Liver (tissue), 9 donors: ENCODE measurements around the gene COQ2. TPM values are rescaled to one million over a fixed set of nuclear protein-coding genes. Genes with fewer than 3 reads are reported as not detected.

Experiments used
- DNase-seq: peaks from one replicate; pipeline ENCODE4 v3.0.0-alpha.2; 2017; ENCODE audit warnings: low spot score
- H3K27ac ChIP-seq, 2 donors: one replicate each; pipeline ENCODE4 v1.7.0; 2013; ENCODE audit warnings: inconsistent platforms in 2 of 2, low read length in 2 of 2, control low read depth in 1 of 2, low read depth in 1 of 2, mild to moderate bottlenecking in 1 of 2
- H3K27me3 ChIP-seq, 4 donors: one replicate each; pipeline versions ENCODE4 v1.6.1 to v1.7.0; 2013; ENCODE audit warnings: low read length in 3 of 4, inconsistent platforms in 1 of 4, mild to moderate bottlenecking in 1 of 4, moderate library complexity in 1 of 4; ENCODE audit not compliant: control insufficient read depth in 4 of 4, insufficient read depth in 4 of 4
- H3K36me3 ChIP-seq, 4 donors: one replicate each; pipeline versions ENCODE4 v1.6.1 to v1.7.0; 2013; ENCODE audit warnings: low read length in 3 of 4, mild to moderate bottlenecking in 3 of 4, low read depth in 1 of 4, moderate library complexity in 1 of 4; ENCODE audit not compliant: control insufficient read depth in 4 of 4, insufficient read depth in 3 of 4
- H3K4me1 ChIP-seq, 4 donors: one replicate each; pipeline versions ENCODE4 v1.6.1 to v1.7.0; 2013; ENCODE audit warnings: low read length in 3 of 4, mild to moderate bottlenecking in 3 of 4, moderate library complexity in 1 of 4; ENCODE audit not compliant: control insufficient read depth in 4 of 4, insufficient read depth in 4 of 4
- H3K4me3 ChIP-seq, 3 donors: one replicate each; pipeline versions ENCODE4 v1.6.1 to v1.7.0; 2013; ENCODE audit warnings: low read length in 3 of 3, control low read depth in 1 of 3, low read depth in 1 of 3, mild to moderate bottlenecking in 1 of 3
- H3K9ac ChIP-seq, 2 donors: one replicate each; pipeline ENCODE4 v1.7.0; 2013; ENCODE audit warnings: low read length in 2 of 2, mild to moderate bottlenecking in 2 of 2, moderate library complexity in 2 of 2, control low read depth in 1 of 2, low read depth in 1 of 2
- H3K9me3 ChIP-seq, 4 donors: one replicate each; pipeline versions ENCODE4 v1.6.1 to v1.7.0; 2013; ENCODE audit warnings: low read length in 3 of 4; ENCODE audit not compliant: control insufficient read depth in 4 of 4
- CTCF ChIP-seq: fragments of 150-350 bp; IDR thresholded peaks from 2 replicates; pipeline ENCODE4 v1.5.1; 2017; ENCODE audit warnings: improper control_type of control experiment, low read depth, low read length; ENCODE audit not compliant: missing input control
- FOXA1 ChIP-seq: IDR thresholded peaks from 2 replicates; pipeline ENCODE4 v1.6.1; 2016; ENCODE audit warnings: antibody characterized with exemption
- FOXA2 ChIP-seq: IDR thresholded peaks from 2 replicates; pipeline ENCODE4 v1.6.1; 2016; ENCODE audit warnings: antibody characterized with exemption
- GABPA ChIP-seq, 2 donors: IDR thresholded peaks in 1 of 2; conservative IDR thresholded peaks in 1 of 2; 2 replicates each; pipeline ENCODE4 v1.6.1; 2016; ENCODE audit warnings: antibody characterized with exemption in 2 of 2, mild to moderate bottlenecking in 1 of 2, moderate library complexity in 1 of 2
- HNF4A ChIP-seq, 2 donors: conservative IDR thresholded peaks; 2 replicates each; pipeline ENCODE4 v1.6.1; 2016; ENCODE audit warnings: antibody characterized with exemption in 2 of 2, mild to moderate bottlenecking in 2 of 2
- JUND ChIP-seq, 2 donors: IDR thresholded peaks; 2 replicates each; pipeline ENCODE4 v1.6.1; 2016; ENCODE audit warnings: antibody characterized with exemption in 2 of 2
- NR2F2 ChIP-seq: IDR thresholded peaks from 2 replicates; pipeline ENCODE4 v1.6.1; 2016; ENCODE audit warnings: antibody characterized with exemption
- RAD21 ChIP-seq, 2 donors: IDR thresholded peaks; 2 replicates each; pipeline ENCODE4 v1.6.1; 2016; ENCODE audit warnings: antibody characterized with exemption in 2 of 2, mild to moderate bottlenecking in 2 of 2
- RXRA ChIP-seq, 2 donors: IDR thresholded peaks; 2 replicates each; pipeline ENCODE4 v1.6.1; 2017 to 2018; ENCODE audit warnings: antibody characterized with exemption in 2 of 2, mild to moderate bottlenecking in 1 of 2
- TAF1 ChIP-seq: conservative IDR thresholded peaks from 2 replicates; pipeline ENCODE4 v1.6.1; 2016; ENCODE audit warnings: antibody characterized with exemption, mild to moderate bottlenecking
- YY1 ChIP-seq: IDR thresholded peaks from 2 replicates; pipeline ENCODE4 v1.6.1; 2016; ENCODE audit warnings: antibody characterized with exemption, mild to moderate bottlenecking
- WGBS: extraction: QIAGEN DNeasy Blood & Tissue Kit; methylation state at CpG from one replicate; pipeline ENCODE4 v1.1.7; 2013; 5-methylcytosine and 5-hydroxymethylcytosine counted together
- polyA plus RNA-seq, 2 donors: library from polyadenylated mRNA; stranded (reverse) in 1 of 2; unstranded in 1 of 2; fragments of 200-250 nt in 1 of 2; fragments of >200 nt in 1 of 2; fragmentation: Nextera tagmentation in 1 of 2; extraction: Ambion mirVana in 1 of 2; gene quantifications; one replicate each; pipeline versions ENCODE4 v1.2.1 to v1.2.3, GENCODE V29; 2013 to 2015
- total RNA-seq, 2 donors: library from RNA; depleted of rRNA; stranded (reverse); fragments of >200 nt; gene quantifications; one replicate each; pipeline ENCODE4 v1.2.3, GENCODE V29; 2014
- TF ChIP-seq, protein P1 (sequence below): IDR thresholded peaks from 2 replicates; pipeline ENCODE4 v1.6.1; 2016; ENCODE audit warnings: antibody characterized with exemption
- donor health status: healthy.
- donor health status: healthy.
- donor health status: healthy.
- donor health status: healthy.
- donor health status: healthy.

The COQ2 gene
- total and polyA plus RNA-seq, 4 donors: 8.6 to 13.6 (median 10.8) TPM

DNA sequence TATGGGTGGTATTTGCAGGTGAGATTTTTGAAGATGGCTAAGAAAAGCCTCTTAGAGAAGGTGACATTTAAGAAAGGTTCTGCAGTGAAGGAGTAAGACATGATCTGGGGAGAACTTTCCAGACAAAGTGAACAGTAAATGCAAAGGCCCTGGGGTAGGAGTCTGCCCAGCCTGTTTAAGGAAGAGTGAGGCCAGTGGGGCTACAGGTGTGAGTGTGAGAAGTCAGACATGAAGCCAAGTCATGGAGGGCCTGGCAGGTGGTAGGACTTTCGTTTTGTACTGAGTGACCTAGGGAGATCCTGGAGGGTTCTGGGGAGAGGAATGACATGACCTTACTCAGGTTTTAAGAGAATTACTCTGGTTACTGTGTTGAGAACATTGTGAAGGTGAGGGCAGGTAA lies 21.5 kb downstream of the COQ2 start:
- Histone ChIP-seq H3K9ac (no peak overlapping the region), H3K36me3 (peaks cover 2 to 5% (median 3%) of the 10 kb centered on the region in 4 donors), H3K9me3 (no peaks in the 10 kb centered on the region), H3K4me3 (no peak overlapping the region), H3K27me3 (no peaks in the 10 kb centered on the region), H3K27ac (no peak overlapping the region), H3K4me1 (peaks cover 0 to 4% (median 0%) of the 10 kb centered on the region in 4 donors)
- TF ChIP-seq, protein P1, sequence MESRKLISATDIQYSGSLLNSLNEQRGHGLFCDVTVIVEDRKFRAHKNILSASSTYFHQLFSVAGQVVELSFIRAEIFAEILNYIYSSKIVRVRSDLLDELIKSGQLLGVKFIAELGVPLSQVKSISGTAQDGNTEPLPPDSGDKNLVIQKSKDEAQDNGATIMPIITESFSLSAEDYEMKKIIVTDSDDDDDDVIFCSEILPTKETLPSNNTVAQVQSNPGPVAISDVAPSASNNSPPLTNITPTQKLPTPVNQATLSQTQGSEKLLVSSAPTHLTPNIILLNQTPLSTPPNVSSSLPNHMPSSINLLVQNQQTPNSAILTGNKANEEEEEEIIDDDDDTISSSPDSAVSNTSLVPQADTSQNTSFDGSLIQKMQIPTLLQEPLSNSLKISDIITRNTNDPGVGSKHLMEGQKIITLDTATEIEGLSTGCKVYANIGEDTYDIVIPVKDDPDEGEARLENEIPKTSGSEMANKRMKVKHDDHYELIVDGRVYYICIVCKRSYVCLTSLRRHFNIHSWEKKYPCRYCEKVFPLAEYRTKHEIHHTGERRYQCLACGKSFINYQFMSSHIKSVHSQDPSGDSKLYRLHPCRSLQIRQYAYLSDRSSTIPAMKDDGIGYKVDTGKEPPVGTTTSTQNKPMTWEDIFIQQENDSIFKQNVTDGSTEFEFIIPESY: no peak
- TF ChIP-seq CTCF (no peak), GABPA (IDR thresholded peaks at IDR 0.05 in 1 of 2, conservative IDR thresholded peaks at IDR 0.05 in 1 of 2) (no peak), YY1 (no peak), TAF1 (no peak), FOXA1 (no peak), HNF4A (conservative IDR thresholded peaks at IDR 0.05) (no peak), NR2F2 (no peak)
- 92% methylated on average over 1 of the region's 1 CpG for WGBS
- no peak for DNase-seq

- Histone ChIP-seq H3K27ac (no peak overlapping the region), H3K4me3 (no peak overlapping the region), H3K9ac (no peak overlapping the region), H3K4me1 (peaks cover 0 to 4% (median 0%) of the 10 kb centered on the region in 4 donors), H3K36me3 (peaks cover 0 to 5% (median 2%) of the 10 kb centered on the region in 4 donors), H3K9me3 (no peaks in the 10 kb centered on the region), H3K27me3 (no peaks in the 10 kb centered on the region)
- no peak for TF ChIP-seq RAD21 (IDR thresholded peaks at IDR 0.05)
- no peak for DNase-seq
- 89% methylated on average over 2 of the region's 2 CpGs for WGBS
Observed at GRCh38 chr4:83262682-83263081, 21.9 kb downstream of the COQ2 start.

- 88% methylated on average over 5 of the region's 5 CpGs for WGBS
- H3K9me3 ChIP-seq: no peaks in the 10 kb centered on the region
- no peak overlapping the region for H3K9ac ChIP-seq
- no peaks in the 10 kb centered on the region for H3K27me3 ChIP-seq
- peaks cover 0 to 4% (median 0%) of the 10 kb centered on the region in 4 donors for H3K4me1 ChIP-seq
- H3K27ac ChIP-seq: no peak overlapping the region
- H3K4me3 ChIP-seq: no peak overlapping the region
- DNase-seq: no peak
- H3K36me3 ChIP-seq: peaks cover 0 to 5% (median under 1%) of the 10 kb centered on the region in 4 donors
- no peak for TF ChIP-seq RXRA (IDR thresholded peaks at IDR 0.05)
- TF ChIP-seq JUND (IDR thresholded peaks at IDR 0.05): no peak
- no peak for TF ChIP-seq TAF1
- no peak for TF ChIP-seq FOXA2
Observed at GRCh38 chr4:83261307-83261706, 23.3 kb downstream of the COQ2 start.
